ENCODE results near the gene BABAM2. TPM values are rescaled to one million over a fixed set of nuclear protein-coding genes. Genes with fewer than 3 reads are reported as not detected.

BABAM2 gene
- total and polyA plus RNA-seq, 9 of the 15 experiments (the other 6 are each of a cell fraction or from before 2014, with no cell fraction given) = 10.9 to 37.4 (median 25.6) TPM

GRCh38 chr2:27993402-27993787 is 102.9 kb downstream of the BABAM2 start (continued):
- no peak for TF ChIP-seq ZNF197 (CRISPR knock-in tag; IDR thresholded peaks at IDR 0.05; ENCODE audit: low read depth)
- TF ChIP-seq MEF2D (tag; conservative IDR thresholded peaks at IDR 0.05; ENCODE audit: low read depth) = no peak
- TF ChIP-seq SAP30 (IDR thresholded peaks at IDR 0.05; ENCODE audit: borderline replicate concordance, insufficient read depth, low read depth, low read length, poor library complexity, severe bottlenecking) = no peak
- TF ChIP-seq STAG1 (CRISPR knock-in tag; IDR thresholded peaks at IDR 0.05; ENCODE audit: borderline replicate concordance) = no peak
- TF ChIP-seq E2F4 (CRISPR knock-in tag; IDR thresholded peaks at IDR 0.05; ENCODE audit: low read depth) = no peak
- TF ChIP-seq ZFPM2 (CRISPR knock-in tag; IDR thresholded peaks at IDR 0.05) = no peak
- no peak for TF ChIP-seq ZNF696 (CRISPR knock-in tag; conservative IDR thresholded peaks at IDR 0.05)
- TF ChIP-seq ZNF445 (CRISPR knock-in tag; IDR thresholded peaks at IDR 0.05; ENCODE audit: low read depth) = no peak
- TF ChIP-seq KHSRP (IDR thresholded peaks at IDR 0.05) = no peak

DNA sequence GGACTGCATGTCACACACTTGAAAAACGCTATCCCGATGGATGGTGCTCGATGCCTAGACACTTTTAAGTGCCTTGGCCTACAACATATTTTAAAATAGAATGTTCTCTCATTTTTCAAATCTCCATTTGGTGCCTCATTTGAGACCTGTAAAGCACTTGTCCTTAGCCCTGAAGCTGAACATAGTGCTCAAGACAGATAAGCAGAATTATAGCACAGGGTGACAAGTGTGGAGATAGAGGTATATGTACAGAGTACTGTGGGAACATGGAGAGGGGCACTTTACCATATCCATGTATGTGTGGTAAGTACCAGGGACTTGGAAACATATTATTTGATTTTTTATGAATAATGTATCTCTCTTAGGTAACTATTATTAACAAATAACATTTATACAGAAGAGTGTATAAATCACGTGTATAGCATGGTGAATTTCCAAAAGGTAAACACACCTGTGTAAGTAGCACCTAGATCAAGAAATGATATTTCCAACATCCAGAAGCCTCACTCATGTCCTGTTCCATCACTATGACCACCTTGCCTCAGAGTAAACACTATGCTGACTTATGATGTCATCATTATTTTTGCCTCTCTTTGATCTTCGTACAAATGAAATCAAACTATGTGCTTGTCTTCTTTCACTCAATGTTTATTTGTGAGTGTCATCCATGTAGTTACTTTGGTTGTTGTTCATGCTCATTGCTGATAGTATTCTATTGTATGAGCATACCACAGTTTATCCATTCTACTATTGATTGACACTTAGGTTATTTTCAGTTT is 103.6 kb downstream of the BABAM2 start:
- no peaks in the 10 kb centered on the region for H3K79me2 ChIP-seq (ENCODE audit: control insufficient read depth, insufficient read depth, low read length)
- no peaks in the 10 kb centered on the region for H3K9me1 ChIP-seq (ENCODE audit: control insufficient read depth, insufficient read depth, low read length)
- H4K20me1 ChIP-seq (replicated peaks; ENCODE audit: control insufficient read depth, insufficient read depth, low read length) = no peaks in the 10 kb centered on the region
- H3K4me3 ChIP-seq = no peak overlapping the region
- ChIA-PET POLR2A (no interaction called here), CTCF (ENCODE audit: low intra/inter-chr PET ratio) (no interaction called here)
- 43% methylated on average over 5 of the region's 5 CpGs for WGBS (ENCODE audit: insufficient coverage, low coverage, missing lambda C conversion rate)
- no peak overlapping the region for H3K4me2 ChIP-seq (ENCODE audit: insufficient read depth, low read length)
- no peaks in the 10 kb centered on the region for H3K9me3 ChIP-seq (replicated peaks; ENCODE audit: control insufficient read depth, insufficient read depth, low read depth, low read length)
- H3K27me3 ChIP-seq (ENCODE audit: control insufficient read depth in 2 of 2, insufficient read depth in 2 of 2, low read length in 2 of 2) = no peaks in the 10 kb centered on the region
- no peak overlapping the region for H2AFZ ChIP-seq (ENCODE audit: low read depth, low read length)
- intact Hi-C loops (cut with micrococcal nuclease) (no loop called here), in situ Hi-C loops (cut with MboI) (no loop called here)
- H3K4me1 ChIP-seq (replicated peaks in 1 of 2; ENCODE audit: control insufficient read depth in 2 of 2, insufficient read depth in 2 of 2, low read length in 2 of 2) = peaks cover 0 to 4% of the 10 kb centered on the region in 2 experiments; a peak in 1 of 5 replicates
- TF ChIP-seq ATF3 (IDR thresholded peaks at IDR 0.05) = peak; percentile 58
- TF ChIP-seq ATF3 (CRISPR knock-in tag; conservative IDR thresholded peaks at IDR 0.05) = no peak
- TF ChIP-seq, protein P1, sequence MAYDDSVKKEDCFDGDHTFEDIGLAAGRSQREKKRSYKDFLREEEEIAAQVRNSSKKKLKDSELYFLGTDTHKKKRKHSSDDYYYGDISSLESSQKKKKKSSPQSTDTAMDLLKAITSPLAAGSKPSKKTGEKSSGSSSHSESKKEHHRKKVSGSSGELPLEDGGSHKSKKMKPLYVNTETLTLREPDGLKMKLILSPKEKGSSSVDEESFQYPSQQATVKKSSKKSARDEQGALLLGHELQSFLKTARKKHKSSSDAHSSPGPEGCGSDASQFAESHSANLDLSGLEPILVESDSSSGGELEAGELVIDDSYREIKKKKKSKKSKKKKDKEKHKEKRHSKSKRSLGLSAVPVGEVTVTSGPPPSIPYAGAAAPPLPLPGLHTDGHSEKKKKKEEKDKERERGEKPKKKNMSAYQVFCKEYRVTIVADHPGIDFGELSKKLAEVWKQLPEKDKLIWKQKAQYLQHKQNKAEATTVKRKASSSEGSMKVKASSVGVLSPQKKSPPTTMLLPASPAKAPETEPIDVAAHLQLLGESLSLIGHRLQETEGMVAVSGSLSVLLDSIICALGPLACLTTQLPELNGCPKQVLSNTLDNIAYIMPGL (CRISPR knock-in tag; IDR thresholded peaks at IDR 0.05) = no peak
- FAIRE-seq (no peak), ATAC-seq (no peak), DNase-seq (ENCODE audit: extremely low read depth in 1 of 4, low spot score in 3 of 4) (no peak)
- no peaks in the 10 kb centered on the region for H3K36me3 ChIP-seq (ENCODE audit: control insufficient read depth, insufficient read depth, low read length)
- BruUV-seq (replicated peaks) = no TSS peak
- H3K9ac ChIP-seq (ENCODE audit: insufficient read depth in 1 of 2, low read depth in 2 of 2, low read length in 2 of 2) = no peak overlapping the region
- no peak overlapping the region for H3K27ac ChIP-seq (ENCODE audit: extremely low read depth, low read depth, low read length)
